Neural progenitor cell (in vitro differentiated cells): ENCODE data around the gene ARVCF.

Experiments
- EZH2 ChIP-seq: fragments of 200-600 bp; sonication (generic); IDR thresholded peaks from 2 replicates; pipeline ENCODE4 v1.6.1; 2017; ENCODE audit warnings: antibody characterized with exemption, mild to moderate bottlenecking, moderate library complexity
- EZH2phosphoT487 ChIP-seq: fragments of 200-600 bp; sonication (generic); IDR thresholded peaks from 2 replicates; pipeline ENCODE4 v1.6.1; 2017; ENCODE audit warnings: antibody characterized with exemption
- TF ChIP-seq, protein P1 (sequence below): fragments of 200-600 bp; sonication (generic); IDR thresholded peaks from 2 replicates; pipeline ENCODE4 v1.5.1; 2017; ENCODE audit warnings: antibody characterized with exemption, mild to moderate bottlenecking

GRCh38 chr22:19984851-19985811, 31.5 kb downstream of the ARVCF start:
- TF ChIP-seq, protein P1, sequence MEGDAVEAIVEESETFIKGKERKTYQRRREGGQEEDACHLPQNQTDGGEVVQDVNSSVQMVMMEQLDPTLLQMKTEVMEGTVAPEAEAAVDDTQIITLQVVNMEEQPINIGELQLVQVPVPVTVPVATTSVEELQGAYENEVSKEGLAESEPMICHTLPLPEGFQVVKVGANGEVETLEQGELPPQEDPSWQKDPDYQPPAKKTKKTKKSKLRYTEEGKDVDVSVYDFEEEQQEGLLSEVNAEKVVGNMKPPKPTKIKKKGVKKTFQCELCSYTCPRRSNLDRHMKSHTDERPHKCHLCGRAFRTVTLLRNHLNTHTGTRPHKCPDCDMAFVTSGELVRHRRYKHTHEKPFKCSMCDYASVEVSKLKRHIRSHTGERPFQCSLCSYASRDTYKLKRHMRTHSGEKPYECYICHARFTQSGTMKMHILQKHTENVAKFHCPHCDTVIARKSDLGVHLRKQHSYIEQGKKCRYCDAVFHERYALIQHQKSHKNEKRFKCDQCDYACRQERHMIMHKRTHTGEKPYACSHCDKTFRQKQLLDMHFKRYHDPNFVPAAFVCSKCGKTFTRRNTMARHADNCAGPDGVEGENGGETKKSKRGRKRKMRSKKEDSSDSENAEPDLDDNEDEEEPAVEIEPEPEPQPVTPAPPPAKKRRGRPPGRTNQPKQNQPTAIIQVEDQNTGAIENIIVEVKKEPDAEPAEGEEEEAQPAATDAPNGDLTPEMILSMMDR: no peak
- TF ChIP-seq EZH2 (no peak), EZH2phosphoT487 (no peak)
